GM12864 (cell line): ENCODE results near the gene TP53.
"Not testable (repeated sequence)": the region's sequence is repeated elsewhere in the genome, so short reads cannot be mapped to it uniquely, and the experiment has no call there.

Source experiments
- DNase-seq: peaks from one replicate; pipeline ENCODE4 v3.0.0-alpha.2; 2011; ENCODE audit warnings: low read depth
- H3K4me3 ChIP-seq: 2 replicates; pipeline ENCODE4 v1.5.1; 2011; ENCODE audit warnings: mild to moderate bottlenecking, low read depth, low read length, control low read depth
- TF ChIP-seq, protein P1 (sequence below): IDR thresholded peaks from 2 replicates; pipeline ENCODE4 v1.5.1; 2011; ENCODE audit warnings: low read depth, mild to moderate bottlenecking, moderate library complexity, low read length, control low read depth, inconsistent platforms; ENCODE audit errors: missing control alignments

Gene TP53

DNA sequence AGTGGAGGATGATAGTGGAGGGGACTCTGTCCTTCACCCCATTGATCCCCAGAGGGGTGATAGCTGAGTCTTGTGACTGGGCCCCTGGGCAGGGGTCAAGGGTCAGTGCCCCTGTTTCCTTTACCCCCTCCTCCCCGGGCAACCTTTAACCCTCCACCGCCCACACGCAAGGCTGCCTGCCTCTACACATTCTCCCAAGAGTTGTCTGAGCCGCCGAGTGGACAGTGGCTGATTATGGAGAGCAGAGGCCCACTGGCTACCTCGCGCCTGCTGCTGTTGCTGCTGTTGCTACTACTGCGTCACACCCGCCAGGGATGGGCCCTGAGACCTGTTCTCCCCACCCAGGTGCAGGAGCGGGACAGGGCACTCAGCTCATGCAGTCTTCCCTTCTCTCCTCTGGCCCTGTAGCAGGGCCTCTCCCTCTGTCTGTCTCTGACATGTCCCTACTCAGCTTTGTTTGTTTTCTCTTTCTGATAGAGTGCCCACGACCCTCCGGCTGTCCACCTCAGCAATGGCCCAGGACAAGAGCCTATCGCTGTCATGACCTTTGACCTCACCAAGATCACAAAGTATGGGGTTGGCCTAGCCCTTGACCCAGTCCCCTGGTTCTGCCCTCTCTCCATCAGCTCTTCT lies 57.2 kb downstream of the TP53 start, which contains the start of gene SHBG:
SHBG (plus strand) TSS at position 197 of the 633 bp plus-strand sequence; CDS start at position 235, 38 bp downstream.
- no peak for DNase-seq
- TF ChIP-seq, protein P1, sequence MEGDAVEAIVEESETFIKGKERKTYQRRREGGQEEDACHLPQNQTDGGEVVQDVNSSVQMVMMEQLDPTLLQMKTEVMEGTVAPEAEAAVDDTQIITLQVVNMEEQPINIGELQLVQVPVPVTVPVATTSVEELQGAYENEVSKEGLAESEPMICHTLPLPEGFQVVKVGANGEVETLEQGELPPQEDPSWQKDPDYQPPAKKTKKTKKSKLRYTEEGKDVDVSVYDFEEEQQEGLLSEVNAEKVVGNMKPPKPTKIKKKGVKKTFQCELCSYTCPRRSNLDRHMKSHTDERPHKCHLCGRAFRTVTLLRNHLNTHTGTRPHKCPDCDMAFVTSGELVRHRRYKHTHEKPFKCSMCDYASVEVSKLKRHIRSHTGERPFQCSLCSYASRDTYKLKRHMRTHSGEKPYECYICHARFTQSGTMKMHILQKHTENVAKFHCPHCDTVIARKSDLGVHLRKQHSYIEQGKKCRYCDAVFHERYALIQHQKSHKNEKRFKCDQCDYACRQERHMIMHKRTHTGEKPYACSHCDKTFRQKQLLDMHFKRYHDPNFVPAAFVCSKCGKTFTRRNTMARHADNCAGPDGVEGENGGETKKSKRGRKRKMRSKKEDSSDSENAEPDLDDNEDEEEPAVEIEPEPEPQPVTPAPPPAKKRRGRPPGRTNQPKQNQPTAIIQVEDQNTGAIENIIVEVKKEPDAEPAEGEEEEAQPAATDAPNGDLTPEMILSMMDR: no peak
- no peak within 1 kb of the TSS for H3K4me3 ChIP-seq

DNA sequence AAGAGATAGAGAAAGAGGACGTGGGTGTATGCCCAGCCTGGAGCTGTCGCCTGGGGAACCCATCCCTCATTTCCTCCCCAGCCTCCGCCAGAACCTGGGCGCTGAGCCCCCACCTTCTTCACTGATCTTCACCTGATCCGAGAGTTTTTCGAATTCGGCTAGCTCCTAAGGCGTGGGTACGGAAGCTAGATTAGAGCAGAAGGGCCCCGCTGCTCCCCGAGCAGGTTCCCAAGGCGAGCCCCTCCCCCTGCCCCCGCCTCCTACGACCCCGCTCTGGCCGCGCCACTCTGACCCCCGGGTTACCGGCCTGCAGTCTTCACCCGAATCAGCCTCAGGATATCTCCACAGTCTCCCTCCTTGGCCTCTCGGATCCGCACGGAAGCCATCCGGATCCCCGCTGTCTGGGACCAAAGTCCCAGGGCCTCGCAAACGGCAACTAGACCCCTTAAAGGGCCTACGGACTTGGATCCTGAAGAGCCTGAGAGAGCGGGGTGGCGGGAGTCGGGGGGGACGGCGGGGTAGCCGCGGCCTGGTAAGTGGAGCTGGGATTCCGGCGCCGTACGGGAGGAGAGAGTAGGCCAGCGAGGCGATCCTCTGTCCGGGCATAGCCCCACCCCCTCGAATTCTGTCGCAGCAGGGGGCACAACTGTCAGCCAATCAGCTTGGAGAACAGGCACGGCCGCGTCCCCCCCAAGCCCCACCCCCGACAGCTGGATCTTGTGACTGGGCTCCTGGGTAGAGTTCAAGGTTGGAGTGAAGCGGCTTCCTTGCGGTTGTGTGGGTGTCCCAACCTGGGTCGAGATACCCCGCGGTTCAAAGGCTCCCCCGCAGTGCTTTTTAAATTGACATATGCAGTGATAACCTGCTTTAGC lies 59.8 kb downstream of the TP53 start, which contains the start of gene SAT2:
SAT2 (minus strand) TSS at position 572 of the 872 bp plus-strand sequence; CDS start at position 386, 186 bp downstream.
- peak; percentile 75 for DNase-seq
- peak within 1 kb of the TSS; percentile 80 for H3K4me3 ChIP-seq
- TF ChIP-seq, protein P1: no peak

DNA sequence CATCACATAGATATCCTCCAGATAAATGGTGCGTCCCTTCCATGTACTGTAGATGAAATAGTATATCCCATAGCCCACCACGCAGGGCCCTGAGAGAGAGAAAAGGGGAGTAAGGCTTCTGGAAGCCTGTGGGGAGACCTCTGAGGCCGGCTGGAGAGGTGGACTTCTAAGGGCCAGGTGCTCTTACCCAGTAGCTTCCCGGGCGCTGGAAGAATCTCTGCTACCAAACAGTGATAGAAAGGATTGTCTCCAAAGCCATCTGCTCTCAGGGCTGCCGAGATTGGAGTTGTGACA lies 60.4 kb downstream of the TP53 start:
- TF ChIP-seq, protein P1: no peak
- no peak for DNase-seq
- peak overlapping the region; percentile 80 for H3K4me3 ChIP-seq

DNA sequence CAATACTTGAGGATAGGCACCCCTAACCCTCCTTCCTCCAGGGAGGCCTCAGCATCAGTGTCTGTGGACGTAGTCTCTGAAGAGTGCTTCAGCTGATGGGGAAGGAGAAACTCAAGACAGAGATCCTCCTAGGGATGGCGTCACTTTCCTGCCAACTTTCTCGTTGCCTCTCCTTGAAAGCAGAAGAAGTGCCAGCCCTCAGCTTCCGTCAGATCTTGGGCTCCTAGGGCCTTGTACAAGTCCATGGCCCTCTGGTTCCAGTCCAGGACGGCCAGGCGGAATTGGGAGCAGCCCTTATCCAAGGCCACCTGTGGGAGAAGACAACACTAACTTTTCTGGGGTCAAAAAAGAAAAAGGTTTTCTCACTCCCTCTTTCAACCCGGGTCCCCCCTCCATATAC lies 61.0 kb downstream of the TP53 start:
- TF ChIP-seq, protein P1: no peak
- DNase-seq: no peak
- H3K4me3 ChIP-seq: no peak overlapping the region

DNA sequence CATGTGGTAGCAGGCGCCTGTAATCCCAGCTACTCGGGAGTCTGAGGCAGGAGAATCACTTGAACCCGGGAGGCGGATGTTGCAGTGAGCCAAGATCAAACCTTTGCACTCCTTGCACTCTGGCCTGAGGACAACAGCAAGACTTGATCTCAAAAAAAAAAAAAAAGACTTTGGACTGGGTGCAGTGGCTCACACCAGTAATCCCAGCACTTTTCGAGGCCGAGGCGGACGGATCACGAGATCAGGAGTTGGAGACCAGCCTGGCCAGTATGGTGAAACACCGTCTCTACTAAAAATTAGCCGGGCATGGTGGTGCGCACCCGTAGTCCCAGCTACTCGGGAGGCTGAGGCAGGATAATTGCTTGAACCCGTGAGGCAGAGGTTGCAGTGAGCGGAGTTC lies 61.5 kb downstream of the TP53 start:
- not testable (repeated sequence) for DNase-seq, H3K4me3 ChIP-seq

DNA sequence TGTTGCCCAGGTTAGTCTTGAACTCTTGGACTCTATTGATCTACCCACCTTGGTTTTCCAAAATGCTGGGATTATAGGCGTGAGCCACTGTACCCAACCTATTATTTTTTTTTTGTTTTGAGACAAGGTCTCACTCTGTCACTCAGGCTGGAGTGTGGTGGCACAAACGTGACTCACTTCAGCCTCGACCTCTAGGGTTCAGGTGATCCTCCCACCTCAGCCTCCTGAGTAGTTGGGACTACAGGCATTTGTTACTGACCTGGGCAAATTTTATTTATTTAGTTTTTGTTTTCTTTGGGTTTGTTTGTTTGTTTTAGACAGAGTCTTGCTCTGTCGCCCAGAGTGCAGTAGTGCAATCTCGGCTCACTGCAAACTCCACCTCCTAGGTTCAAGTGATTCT lies 63.6 kb downstream of the TP53 start:
- H3K4me3 ChIP-seq: no peak overlapping the region
- DNase-seq: no peak
- TF ChIP-seq, protein P1: no peak

DNA sequence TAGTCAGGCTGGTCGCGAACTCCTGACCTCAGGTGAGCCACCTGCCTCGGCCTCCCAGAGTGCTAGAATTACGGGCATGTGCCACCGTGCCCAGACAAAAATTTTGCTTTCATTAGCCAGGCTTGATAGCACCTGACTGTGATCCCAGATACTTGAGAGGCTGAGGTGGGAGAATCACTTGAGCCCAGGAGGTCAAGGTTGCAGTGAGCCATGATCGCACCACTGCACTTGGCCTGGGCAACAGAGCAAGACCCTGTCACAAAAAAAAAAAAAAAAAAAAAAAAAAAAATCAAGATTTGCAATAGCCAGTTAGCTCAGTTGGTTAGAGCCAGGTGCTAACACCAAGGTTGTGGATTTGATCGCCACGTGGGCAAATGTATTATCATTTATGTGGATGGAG lies 66.5 kb downstream of the TP53 start:
- DNase-seq: no peak
- no peak overlapping the region for H3K4me3 ChIP-seq
- TF ChIP-seq, protein P1: no peak
